GM10248 (cell line): ENCODE data around the gene ANP32E.

Source experiments
- CTCF ChIA-PET: fragments of 300-600 bp; sonication (Branson Sonifier 250); formaldehyde crosslinking; extraction: SDS; loops from one replicate; lab custom pipeline; 2021; ENCODE audit warnings: antibody characterized with exemption; lab: Yijun Ruan, JAX
- POLR2A ChIA-PET: fragments of 350-650 bp; sonication (Branson Sonifier 250); formaldehyde crosslinking; extraction: SDS; loops from one replicate; lab custom pipeline; 2020; ENCODE audit warnings: antibody characterized with exemption; lab: Yijun Ruan, JAX
- DNase-seq: peaks from one replicate; pipeline ENCODE4 v3.0.0; 2012; ENCODE audit errors: extremely low spot score
- TF ChIP-seq, protein P1 (sequence below): IDR thresholded peaks from 2 replicates; pipeline ENCODE4 v1.5.1; 2012; ENCODE audit warnings: mild to moderate bottlenecking, low read depth; ENCODE audit errors: extremely low read depth, missing control alignments, control extremely low read depth

Gene ANP32E

DNA sequence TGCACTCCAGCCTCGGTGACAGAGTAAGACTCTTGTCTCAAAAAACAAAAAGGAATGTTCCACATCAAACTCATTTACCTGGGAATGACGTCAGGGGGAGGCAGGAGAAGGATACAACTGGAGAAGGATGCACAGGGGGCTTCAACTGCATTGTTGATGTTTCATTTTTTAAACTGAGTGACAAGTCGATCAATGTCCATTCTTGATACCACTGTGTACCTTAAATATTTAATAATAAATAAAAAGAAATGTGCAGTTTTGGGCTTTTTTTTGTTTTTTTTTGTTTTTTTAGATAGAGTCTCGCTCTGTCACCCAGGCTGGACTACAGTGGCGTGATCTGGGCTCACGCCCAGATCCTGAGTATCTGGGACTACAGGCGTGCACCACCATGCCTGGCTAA is 50.4 kb downstream of the ANP32E start:
- POLR2A ChIA-PET: no interaction called here
- TF ChIP-seq, protein P1, sequence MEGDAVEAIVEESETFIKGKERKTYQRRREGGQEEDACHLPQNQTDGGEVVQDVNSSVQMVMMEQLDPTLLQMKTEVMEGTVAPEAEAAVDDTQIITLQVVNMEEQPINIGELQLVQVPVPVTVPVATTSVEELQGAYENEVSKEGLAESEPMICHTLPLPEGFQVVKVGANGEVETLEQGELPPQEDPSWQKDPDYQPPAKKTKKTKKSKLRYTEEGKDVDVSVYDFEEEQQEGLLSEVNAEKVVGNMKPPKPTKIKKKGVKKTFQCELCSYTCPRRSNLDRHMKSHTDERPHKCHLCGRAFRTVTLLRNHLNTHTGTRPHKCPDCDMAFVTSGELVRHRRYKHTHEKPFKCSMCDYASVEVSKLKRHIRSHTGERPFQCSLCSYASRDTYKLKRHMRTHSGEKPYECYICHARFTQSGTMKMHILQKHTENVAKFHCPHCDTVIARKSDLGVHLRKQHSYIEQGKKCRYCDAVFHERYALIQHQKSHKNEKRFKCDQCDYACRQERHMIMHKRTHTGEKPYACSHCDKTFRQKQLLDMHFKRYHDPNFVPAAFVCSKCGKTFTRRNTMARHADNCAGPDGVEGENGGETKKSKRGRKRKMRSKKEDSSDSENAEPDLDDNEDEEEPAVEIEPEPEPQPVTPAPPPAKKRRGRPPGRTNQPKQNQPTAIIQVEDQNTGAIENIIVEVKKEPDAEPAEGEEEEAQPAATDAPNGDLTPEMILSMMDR: no peak
- DNase-seq: no peak
- CTCF ChIA-PET: interaction anchor here (2.5 to 3.3 kb wide), 3 partner anchors 8 to 224 kb away, joined by 13 to 25 read pairs (median 24); no protein-coding TSS in a partner anchor

DNA sequence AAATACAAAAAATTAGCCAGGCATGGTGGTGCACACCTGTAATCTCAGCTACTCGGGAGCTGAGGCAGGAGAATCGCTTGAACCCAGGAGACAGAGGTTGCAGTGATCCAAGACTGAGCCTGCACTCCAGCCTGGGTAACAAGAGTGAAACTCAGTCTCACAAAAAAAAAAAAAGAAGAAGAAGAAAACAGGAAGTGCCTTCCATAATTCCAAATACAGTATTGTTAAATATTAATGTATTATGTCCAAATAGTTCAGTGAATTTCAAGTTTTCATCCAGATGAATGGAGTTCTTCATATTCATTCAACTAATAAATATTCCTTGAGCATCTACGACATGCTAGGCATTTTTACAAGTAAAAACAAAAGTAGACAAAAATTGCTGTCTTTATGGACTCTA is 52.9 kb downstream of the ANP32E start:
- TF ChIP-seq, protein P1: no peak
- ChIA-PET POLR2A (no interaction called here), CTCF (interaction anchor here (2.7 kb wide), 1 partner anchor 14 kb away, joined by 7 read pairs; no protein-coding TSS in a partner anchor)
- no peak for DNase-seq

DNA sequence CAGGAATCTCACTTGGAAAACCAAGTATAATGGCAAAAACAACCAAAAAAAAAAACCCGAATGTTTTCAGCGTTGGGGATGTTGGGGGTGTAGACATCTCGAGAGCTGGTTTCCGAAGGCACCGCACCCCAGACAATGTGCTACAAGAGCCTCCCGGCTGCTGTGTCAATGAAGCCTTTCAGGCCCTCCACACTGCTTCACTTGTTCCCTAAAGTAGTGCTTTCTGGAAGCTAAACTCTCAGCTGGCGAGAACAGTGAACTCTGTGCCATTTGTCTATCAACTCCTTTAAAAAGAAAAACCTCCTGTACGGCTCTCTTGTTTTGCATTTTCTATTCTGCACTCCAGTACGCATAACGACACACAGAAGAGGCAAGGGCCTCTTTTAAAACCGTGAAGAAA is 53.7 kb downstream of the ANP32E start:
- no peak for DNase-seq
- TF ChIP-seq, protein P1: no peak
- POLR2A ChIA-PET: no interaction called here
- CTCF ChIA-PET: interaction anchor here (1.5 to 2.7 kb wide), 2 partner anchors 13 to 19 kb away, joined by 4 to 7 read pairs; no protein-coding TSS in a partner anchor

DNA sequence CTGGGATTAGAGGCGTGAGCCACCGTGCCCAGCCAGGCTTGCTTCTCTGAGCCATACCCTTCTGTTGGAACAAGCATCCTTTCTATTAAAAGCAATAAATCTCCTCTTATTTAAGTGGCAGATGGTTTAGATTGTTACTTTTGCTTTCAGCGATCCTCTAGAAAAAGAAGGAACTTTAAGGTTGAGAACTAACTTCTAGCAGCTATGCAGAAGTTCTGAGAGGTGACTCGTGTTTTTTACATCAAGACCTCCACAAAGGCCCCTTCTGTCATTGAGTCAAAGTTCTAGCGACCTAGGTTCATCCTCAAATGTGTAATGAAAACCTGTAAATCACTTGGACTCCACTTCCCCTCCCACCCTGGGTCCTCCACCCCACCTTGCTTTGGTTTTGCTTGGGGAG is 55.4 kb downstream of the ANP32E start:
- TF ChIP-seq, protein P1: no peak
- no peak for DNase-seq
- ChIA-PET POLR2A (no interaction called here), CTCF (no interaction called here)

DNA sequence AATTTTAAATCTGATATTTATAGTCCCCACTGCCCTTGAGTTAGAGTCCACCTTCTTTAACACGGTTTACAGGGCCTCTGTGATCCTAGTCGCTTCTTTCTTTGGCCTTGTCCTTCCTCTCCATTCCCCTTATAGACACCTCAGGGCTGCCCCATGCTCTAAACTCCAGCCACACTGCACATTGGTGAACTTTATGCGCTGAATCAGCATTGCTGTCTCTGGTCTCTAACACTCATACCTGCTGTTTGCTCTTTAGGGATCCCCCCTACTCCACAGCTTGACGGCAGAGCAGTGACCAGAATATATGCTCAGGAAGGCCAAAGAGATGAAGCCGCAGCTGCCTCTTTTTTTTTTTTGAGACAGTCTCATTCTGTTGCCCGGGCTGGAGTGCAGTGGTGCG is 56.0 kb downstream of the ANP32E start:
- POLR2A ChIA-PET: no interaction called here
- CTCF ChIA-PET: no interaction called here
- DNase-seq: no peak
- TF ChIP-seq, protein P1: no peak

DNA sequence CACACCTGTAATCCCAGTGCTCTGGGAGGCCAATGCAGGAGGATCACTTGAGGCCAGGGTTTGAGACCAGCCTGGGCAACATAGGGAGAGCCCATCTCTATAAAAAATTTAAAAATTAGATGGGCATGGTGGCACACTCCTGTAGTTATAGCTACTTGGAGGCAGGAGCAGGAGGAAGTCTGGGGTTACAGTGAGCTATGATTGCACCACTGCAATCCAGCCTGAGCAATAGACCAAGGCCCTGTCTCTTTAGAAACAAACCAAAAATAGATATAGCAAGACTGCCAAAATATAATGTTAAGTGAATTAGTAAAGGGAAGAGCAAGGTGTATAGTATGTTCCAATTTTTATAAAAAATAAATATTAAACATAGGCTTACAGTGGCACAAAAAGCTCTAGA is 57.4 kb downstream of the ANP32E start:
- ChIA-PET CTCF (interaction anchor here (1.4 to 3.8 kb wide), 3 partner anchors 9 to 12 kb away, joined by 10 to 25 read pairs (median 15); no protein-coding TSS in a partner anchor), POLR2A (interaction anchor here (1.1 kb wide), 1 partner anchor 292 kb away, joined by 3 read pairs; a partner anchor contains a TSS)
- TF ChIP-seq, protein P1: no peak

DNA sequence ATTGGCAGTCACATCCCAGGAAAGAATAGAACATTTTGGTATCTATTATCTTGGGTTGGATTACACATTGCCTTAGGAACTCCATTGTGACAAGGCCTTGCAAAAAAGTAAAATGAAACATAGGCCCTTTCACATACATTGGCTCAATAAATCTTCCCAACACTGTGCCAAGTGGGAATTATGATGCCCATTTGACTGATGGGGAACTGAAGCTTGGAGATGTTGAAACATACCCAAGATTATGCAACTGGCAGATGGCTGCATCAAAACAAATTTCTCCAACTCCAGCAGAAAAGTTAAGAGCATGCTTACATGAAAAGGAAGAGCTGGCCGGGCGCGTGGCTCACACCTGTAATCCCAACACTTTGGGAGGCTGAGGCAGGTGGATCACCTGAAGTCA is 59.3 kb downstream of the ANP32E start:
- DNase-seq: no peak
- ChIA-PET CTCF (interaction anchor here (1.3 to 3.8 kb wide), 5 partner anchors 10 to 109 kb away, joined by 3 to 25 read pairs (median 4); partner anchors contain the start of gene VPS45), POLR2A (no interaction called here)
- TF ChIP-seq, protein P1: no peak

More for the DNA sequence above, 57.4 kb downstream of the ANP32E start:
- DNase-seq: no peak
